Suprapubic skin (tissue), 3 donors: ENCODE measurements around the gene ADRA1B.

Experiments
- EP300 ChIP-seq: sonication (generic); formaldehyde crosslinking; IDR thresholded peaks from one replicate; pipeline ENCODE4 v1.6.1; 2017; ENCODE audit warnings: antibody characterized with exemption
- POLR2A ChIP-seq, 2 donors: fragments of 450-650 bp; IDR thresholded peaks; one replicate each; pipeline ENCODE4 v1.6.1; 2017; ENCODE audit warnings: antibody characterized with exemption in 2 of 2, mild to moderate bottlenecking in 2 of 2, moderate library complexity in 2 of 2
- TF ChIP-seq, protein P1 (sequence below), 2 donors: fragments of 200-600 bp in 1 of 2; fragments of 450-650 bp in 1 of 2; sonication (generic) in 1 of 2; IDR thresholded peaks; one replicate each; pipeline ENCODE4 v1.5.1; 2016 to 2019; ENCODE audit warnings: antibody characterized with exemption in 2 of 2, mild to moderate bottlenecking in 1 of 2, moderate library complexity in 1 of 2

- no peak for TF ChIP-seq POLR2A (IDR thresholded peaks at IDR 0.05)
- TF ChIP-seq EP300, result no peak
- TF ChIP-seq, protein P1, sequence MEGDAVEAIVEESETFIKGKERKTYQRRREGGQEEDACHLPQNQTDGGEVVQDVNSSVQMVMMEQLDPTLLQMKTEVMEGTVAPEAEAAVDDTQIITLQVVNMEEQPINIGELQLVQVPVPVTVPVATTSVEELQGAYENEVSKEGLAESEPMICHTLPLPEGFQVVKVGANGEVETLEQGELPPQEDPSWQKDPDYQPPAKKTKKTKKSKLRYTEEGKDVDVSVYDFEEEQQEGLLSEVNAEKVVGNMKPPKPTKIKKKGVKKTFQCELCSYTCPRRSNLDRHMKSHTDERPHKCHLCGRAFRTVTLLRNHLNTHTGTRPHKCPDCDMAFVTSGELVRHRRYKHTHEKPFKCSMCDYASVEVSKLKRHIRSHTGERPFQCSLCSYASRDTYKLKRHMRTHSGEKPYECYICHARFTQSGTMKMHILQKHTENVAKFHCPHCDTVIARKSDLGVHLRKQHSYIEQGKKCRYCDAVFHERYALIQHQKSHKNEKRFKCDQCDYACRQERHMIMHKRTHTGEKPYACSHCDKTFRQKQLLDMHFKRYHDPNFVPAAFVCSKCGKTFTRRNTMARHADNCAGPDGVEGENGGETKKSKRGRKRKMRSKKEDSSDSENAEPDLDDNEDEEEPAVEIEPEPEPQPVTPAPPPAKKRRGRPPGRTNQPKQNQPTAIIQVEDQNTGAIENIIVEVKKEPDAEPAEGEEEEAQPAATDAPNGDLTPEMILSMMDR (IDR thresholded peaks at IDR 0.05), result no peak
These were observed 39.3 kb upstream of the ADRA1B start for GRCh38 chr5:159877016-159877415.
